ENCODE results near the gene DLK2. TPM values are rescaled to one million over a fixed set of nuclear protein-coding genes. Genes with fewer than 3 reads are reported as not detected.
A peak's percentile ranks its signal among the peaks of the same experiment; 100 is the strongest.

The DLK2 gene
- total and polyA plus RNA-seq, 2 of the 13 experiments (the other 11 are each of a cell fraction or from before 2014, with no cell fraction given), result 1.2 to 3.8 TPM

GRCh38 chr6:43436577-43437282 lies 18.6 kb downstream of the DLK2 start (continued):
- TF ChIP-seq, protein P1, sequence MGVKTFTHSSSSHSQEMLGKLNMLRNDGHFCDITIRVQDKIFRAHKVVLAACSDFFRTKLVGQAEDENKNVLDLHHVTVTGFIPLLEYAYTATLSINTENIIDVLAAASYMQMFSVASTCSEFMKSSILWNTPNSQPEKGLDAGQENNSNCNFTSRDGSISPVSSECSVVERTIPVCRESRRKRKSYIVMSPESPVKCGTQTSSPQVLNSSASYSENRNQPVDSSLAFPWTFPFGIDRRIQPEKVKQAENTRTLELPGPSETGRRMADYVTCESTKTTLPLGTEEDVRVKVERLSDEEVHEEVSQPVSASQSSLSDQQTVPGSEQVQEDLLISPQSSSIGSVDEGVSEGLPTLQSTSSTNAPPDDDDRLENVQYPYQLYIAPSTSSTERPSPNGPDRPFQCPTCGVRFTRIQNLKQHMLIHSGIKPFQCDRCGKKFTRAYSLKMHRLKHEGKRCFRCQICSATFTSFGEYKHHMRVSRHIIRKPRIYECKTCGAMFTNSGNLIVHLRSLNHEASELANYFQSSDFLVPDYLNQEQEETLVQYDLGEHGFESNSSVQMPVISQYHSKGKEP (CRISPR knock-in tag; IDR thresholded peaks at IDR 0.05), result no peak
- TF ChIP-seq ZBTB42 (CRISPR knock-in tag; IDR thresholded peaks at IDR 0.05) (no peak), CREB1 (IDR thresholded peaks at IDR 0.05) (no peak), CREB1 (CRISPR knock-in tag; IDR thresholded peaks at IDR 0.05) (peak; percentile 44), SPEN (CRISPR knock-in tag; IDR thresholded peaks at IDR 0.05; ENCODE audit: low read depth) (peak; percentile 71; the same call in 1 of the 2 replicates), ZC3H13 (CRISPR knock-in tag; IDR thresholded peaks at IDR 0.05) (no peak), SMARCC2 (IDR thresholded peaks at IDR 0.05) (no peak), CERS6 (CRISPR knock-in tag; IDR thresholded peaks at IDR 0.05) (no peak), PHF21A (CRISPR knock-in tag; IDR thresholded peaks at IDR 0.05) (peak; percentile 85; the same call in 1 of the 2 replicates), KLF11 (CRISPR knock-in tag; IDR thresholded peaks at IDR 0.05) (no peak; the same call in 1 of the 2 replicates), POGK (CRISPR knock-in tag; conservative IDR thresholded peaks at IDR 0.05) (no peak), SATB2 (CRISPR knock-in tag; IDR thresholded peaks at IDR 0.05) (no peak), THAP9 (CRISPR knock-in tag; IDR thresholded peaks at IDR 0.05; ENCODE audit: borderline replicate concordance) (no peak; the same call in 1 of the 2 replicates), PRPF4 (IDR thresholded peaks at IDR 0.05; ENCODE audit: low read depth, low read length, poor library complexity, severe bottlenecking) (no peak), IKZF1 (IDR thresholded peaks at IDR 0.05) (no peak), PLRG1 (conservative IDR thresholded peaks at IDR 0.05) (no peak), ZEB1 (IDR thresholded peaks at IDR 0.05; ENCODE audit: insufficient replicate concordance, low read depth) (no peak), ZKSCAN1 (IDR thresholded peaks at IDR 0.05; ENCODE audit: low read length) (no peak), ZNF576 (CRISPR knock-in tag; IDR thresholded peaks at IDR 0.05) (no peak), KAT8 (CRISPR knock-in tag; IDR thresholded peaks at IDR 0.05) (peak; percentile 84), ZKSCAN5 (CRISPR knock-in tag; IDR thresholded peaks at IDR 0.05) (peak; percentile 95), ARID2 (CRISPR knock-in tag; IDR thresholded peaks at IDR 0.05; ENCODE audit: borderline replicate concordance) (peak; percentile 93; the same call in 1 of the 2 replicates), ZNF343 (CRISPR knock-in tag; IDR thresholded peaks at IDR 0.05) (no peak)
